ENCODE results near the gene LIG1.

LIG1 gene

GRCh38 chr19:48175578-48175977 is 5.4 kb upstream of the LIG1 start:
- DNase-seq = no peak

GRCh38 chr19:48174445-48175030 is 4.4 kb upstream of the LIG1 start:
- DNase-seq = no peak
- no peak overlapping the region for H3K27ac ChIP-seq
- no peaks in the 10 kb centered on the region for H3K9me3 ChIP-seq (ENCODE audit: severe bottlenecking)
- no peaks in the 10 kb centered on the region for H3K27me3 ChIP-seq (ENCODE audit: insufficient read depth, low read depth, severe bottlenecking)
- TF ChIP-seq CTCF (IDR thresholded peaks at IDR 0.05; ENCODE audit: low read depth, low read length) = no peak
- no peak overlapping the region for H3K4me3 ChIP-seq (ENCODE audit: low read depth, low read length)
- H3K36me3 ChIP-seq = peaks cover 39% of the 10 kb centered on the region

More at GRCh38 chr19:48175578-48175977, 5.4 kb upstream of the LIG1 start:
- peaks cover 35% of the 10 kb centered on the region for H3K36me3 ChIP-seq
- no peak overlapping the region for H3K27ac ChIP-seq
- H3K9me3 ChIP-seq (ENCODE audit: severe bottlenecking) = no peaks in the 10 kb centered on the region
- no peaks in the 10 kb centered on the region for H3K27me3 ChIP-seq (ENCODE audit: insufficient read depth, low read depth, severe bottlenecking)
- no peak for TF ChIP-seq CTCF (IDR thresholded peaks at IDR 0.05; ENCODE audit: low read depth, low read length)
- H3K4me3 ChIP-seq (ENCODE audit: low read depth, low read length) = no peak overlapping the region

- Histone ChIP-seq H3K36me3 (peaks cover 43% of the 10 kb centered on the region), H3K4me3 (ENCODE audit: low read depth, low read length) (no peak overlapping the region), H3K27me3 (ENCODE audit: insufficient read depth, low read depth, severe bottlenecking) (no peaks in the 10 kb centered on the region)
Observed at GRCh38 chr19:48171710-48172109, 1.6 kb upstream of the LIG1 start.

GRCh38 chr19:48170817-48171347 is 738 bp upstream of the LIG1 start:
- H3K4me3 ChIP-seq (ENCODE audit: low read depth, low read length) = peak overlapping the region; percentile 70
- H3K9me3 ChIP-seq (ENCODE audit: severe bottlenecking) = no peaks in the 10 kb centered on the region
- DNase-seq = no peak
- H3K27me3 ChIP-seq (ENCODE audit: insufficient read depth, low read depth, severe bottlenecking) = no peaks in the 10 kb centered on the region
- H3K27ac ChIP-seq = peak overlapping the region; percentile 99
- TF ChIP-seq CTCF (IDR thresholded peaks at IDR 0.05; ENCODE audit: low read depth, low read length) = no peak
- H3K36me3 ChIP-seq = peaks cover 37% of the 10 kb centered on the region

More at GRCh38 chr19:48171710-48172109, 1.6 kb upstream of the LIG1 start:
- no peak overlapping the region for H3K27ac ChIP-seq
- TF ChIP-seq CTCF (IDR thresholded peaks at IDR 0.05; ENCODE audit: low read depth, low read length) = no peak
- no peaks in the 10 kb centered on the region for H3K9me3 ChIP-seq (ENCODE audit: severe bottlenecking)
- no peak for DNase-seq

GRCh38 chr19:48169578-48169938 is 586 bp downstream of the LIG1 start:
- TF ChIP-seq CTCF (IDR thresholded peaks at IDR 0.05; ENCODE audit: low read depth, low read length) = no peak
- H3K36me3 ChIP-seq = peaks cover 39% of the 10 kb centered on the region
- peak overlapping the region; percentile 70 for H3K4me3 ChIP-seq (ENCODE audit: low read depth, low read length)
- H3K27ac ChIP-seq = peak overlapping the region; percentile 99
- peak; percentile 82 for DNase-seq
- no peaks in the 10 kb centered on the region for H3K27me3 ChIP-seq (ENCODE audit: insufficient read depth, low read depth, severe bottlenecking)
- no peaks in the 10 kb centered on the region for H3K9me3 ChIP-seq (ENCODE audit: severe bottlenecking)

GRCh38 chr19:48168689-48169088 is 1.5 kb downstream of the LIG1 start:
- no peak for DNase-seq
- Histone ChIP-seq H3K36me3 (peaks cover 37% of the 10 kb centered on the region), H3K27ac (no peak overlapping the region), H3K9me3 (ENCODE audit: severe bottlenecking) (no peaks in the 10 kb centered on the region), H3K27me3 (ENCODE audit: insufficient read depth, low read depth, severe bottlenecking) (no peaks in the 10 kb centered on the region), H3K4me3 (ENCODE audit: low read depth, low read length) (no peak overlapping the region)
- TF ChIP-seq CTCF (IDR thresholded peaks at IDR 0.05; ENCODE audit: low read depth, low read length) = no peak

All from WERI-Rb-1 (cell line).